Activated naive CD4-positive, alpha-beta T cell treated with anti-CD3 and anti-CD28 coated beads, Interleukin-2, amount 50 U/mL, for 16 hours (primary cell): ENCODE results near the gene HIPK2.
"Not testable (repeated sequence)": the region's sequence is repeated elsewhere in the genome, so short reads cannot be mapped to it uniquely, and the experiment has no call there.

Experiments
- DNase-seq: peaks from one replicate; pipeline ENCODE4 v3.0.0-alpha.2; 2020

The HIPK2 gene

DNA sequence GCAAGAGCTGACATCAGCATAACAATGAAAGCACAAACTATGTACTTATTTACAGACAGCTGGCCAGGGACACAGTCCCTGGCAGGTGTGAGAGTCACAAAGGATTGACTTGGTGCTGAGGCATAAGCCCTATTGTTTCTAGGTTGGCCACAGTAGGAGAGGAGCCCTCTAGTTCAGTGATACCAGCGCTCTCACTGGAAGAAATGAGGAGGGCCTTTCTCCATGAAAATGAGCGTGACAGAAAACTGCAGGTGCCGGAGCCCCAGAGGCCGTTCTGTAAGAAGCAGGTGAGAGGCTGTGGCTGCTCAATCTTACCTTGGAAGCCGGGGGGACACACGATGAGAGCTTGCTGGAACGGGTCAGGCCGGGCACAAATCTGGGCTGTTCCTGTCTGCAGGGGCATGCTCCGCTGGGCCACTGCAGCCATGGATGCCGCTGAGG, 163.8 kb downstream of the HIPK2 start:
- no peak for DNase-seq

GRCh38 chr7:139611556-139611955, 166.2 kb downstream of the HIPK2 start:
- not testable (repeated sequence) for DNase-seq

DNA sequence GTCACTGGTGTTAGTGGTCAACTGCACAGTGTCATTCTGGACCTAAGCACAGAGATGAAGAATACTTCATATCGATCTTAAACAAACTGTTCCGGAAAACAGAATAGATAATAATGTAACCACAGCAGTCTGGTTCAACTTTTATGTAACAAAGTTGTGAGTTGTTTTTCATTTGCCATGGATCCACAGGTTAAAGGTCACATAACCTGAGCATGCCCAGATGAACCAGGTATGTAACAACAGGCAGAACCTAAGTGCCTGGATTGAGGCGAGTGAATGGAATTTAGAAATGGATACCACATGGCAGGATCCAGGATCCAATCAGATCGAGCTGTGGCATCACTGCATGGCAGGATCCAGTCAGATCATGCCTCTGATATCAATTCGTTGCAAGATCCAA, 167.2 kb downstream of the HIPK2 start:
- DNase-seq = no peak

DNA sequence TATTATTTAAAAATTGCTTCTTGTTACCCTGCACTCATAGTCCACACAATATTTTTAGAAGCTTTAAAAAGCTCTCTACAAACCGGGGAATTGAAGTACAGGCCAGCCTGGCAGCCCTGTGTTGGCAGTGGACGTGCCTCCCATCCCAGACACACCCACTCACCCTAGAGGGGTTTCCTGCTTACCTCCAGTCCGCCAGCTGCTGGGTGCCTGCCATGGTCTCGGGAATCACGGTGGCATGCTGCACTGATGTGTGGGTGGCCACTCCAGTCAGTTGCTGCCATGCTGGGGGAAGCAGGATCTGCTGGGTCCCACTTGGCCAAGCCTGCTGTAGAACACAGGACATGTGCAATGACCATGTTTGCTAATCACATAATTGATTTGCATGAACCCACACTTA, 173.9 kb downstream of the HIPK2 start:
- no peak for DNase-seq

GRCh38 chr7:139603282-139603681, 174.5 kb downstream of the HIPK2 start:
- no peak for DNase-seq

DNA sequence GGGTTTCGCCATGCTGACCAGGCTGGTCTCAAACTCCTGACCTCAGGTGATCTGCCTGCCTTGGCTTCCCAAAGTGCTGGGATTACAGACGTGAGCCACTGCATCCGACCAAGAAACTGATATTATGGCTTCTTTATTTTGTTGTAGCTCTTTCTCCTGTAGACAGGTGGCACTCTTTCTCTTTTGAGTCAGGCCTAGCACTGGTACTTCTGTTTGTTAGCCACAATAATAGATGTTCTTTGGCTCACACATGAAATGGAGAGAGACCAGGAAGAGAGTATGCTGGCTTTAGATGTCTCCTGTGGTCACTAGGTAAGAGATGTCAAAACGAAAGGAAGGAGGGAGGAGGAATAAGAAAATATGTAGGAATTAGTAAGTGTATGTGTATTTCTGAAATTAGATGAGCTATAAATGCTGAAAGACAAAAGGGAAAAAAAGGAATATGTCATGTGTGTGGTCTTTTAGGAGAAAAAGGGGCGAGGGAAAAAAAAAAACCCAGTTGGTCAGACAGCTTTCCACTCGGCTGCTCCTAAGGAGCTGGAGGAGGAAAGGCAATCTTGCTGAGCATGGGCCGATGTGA, 175.6 kb downstream of the HIPK2 start:
- DNase-seq = no peak

GRCh38 chr7:139601176-139601575, 176.6 kb downstream of the HIPK2 start:
- DNase-seq = no peak

DNA sequence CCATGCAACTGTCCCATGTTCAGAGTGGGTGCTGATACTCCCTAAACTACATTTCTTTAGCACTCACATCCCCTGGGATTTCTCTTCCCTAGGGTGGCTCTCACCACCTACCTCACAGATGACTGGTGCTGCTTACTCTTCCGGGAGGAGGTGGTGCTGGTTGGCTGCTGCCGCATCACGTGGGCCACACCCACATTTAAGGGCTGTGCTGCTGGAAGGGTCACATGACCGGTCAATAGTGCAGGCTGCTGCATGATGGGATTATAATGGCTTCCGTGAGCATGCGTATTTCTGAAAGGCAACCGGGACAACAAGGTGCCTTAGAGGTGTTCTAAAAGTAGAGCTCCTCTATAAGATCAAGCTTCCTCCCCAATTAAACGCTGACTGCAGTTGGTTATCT, 177.5 kb downstream of the HIPK2 start:
- DNase-seq = no peak

DNA sequence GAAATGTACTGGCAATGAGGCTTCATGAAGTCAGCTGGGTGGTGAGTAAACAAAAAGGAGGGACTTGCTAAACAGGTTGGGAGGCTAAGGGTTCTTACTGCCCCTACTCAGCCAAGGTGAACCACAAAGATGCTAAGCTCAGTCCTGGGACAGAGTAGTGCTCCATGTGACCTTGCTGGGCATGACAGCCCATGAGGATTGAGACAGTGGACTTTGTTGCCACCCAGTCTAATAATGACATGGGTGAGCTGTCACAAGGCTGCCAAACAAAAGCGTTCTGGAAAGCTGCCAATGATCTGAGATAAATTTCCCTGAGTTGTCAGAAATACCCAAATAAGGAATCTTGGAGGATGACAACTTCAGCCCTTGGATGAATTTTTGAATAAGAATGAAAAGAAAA, 179.2 kb downstream of the HIPK2 start:
- no peak for DNase-seq

GRCh38 chr7:139597028-139597427, 180.8 kb downstream of the HIPK2 start:
- no peak for DNase-seq

DNA sequence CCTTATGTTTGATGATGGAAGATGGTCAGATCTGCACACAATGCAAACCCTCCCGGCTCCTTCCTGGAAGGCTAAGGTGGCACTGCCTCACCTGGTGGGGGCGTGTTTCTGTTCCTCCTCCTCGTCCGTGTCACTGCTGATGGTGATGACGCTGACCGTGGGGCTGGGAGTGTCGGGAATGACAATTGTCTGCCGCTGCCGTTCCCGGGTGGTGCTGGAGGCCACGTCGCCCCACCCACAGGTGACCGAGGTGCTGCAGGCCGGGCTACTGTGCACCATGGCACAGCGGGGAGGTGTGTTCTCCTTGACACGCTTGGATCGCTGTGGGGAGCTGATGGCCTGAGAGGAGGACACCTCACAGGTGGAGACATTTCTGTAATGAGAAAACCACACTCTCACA, 181.2 kb downstream of the HIPK2 start:
- DNase-seq = no peak

DNA sequence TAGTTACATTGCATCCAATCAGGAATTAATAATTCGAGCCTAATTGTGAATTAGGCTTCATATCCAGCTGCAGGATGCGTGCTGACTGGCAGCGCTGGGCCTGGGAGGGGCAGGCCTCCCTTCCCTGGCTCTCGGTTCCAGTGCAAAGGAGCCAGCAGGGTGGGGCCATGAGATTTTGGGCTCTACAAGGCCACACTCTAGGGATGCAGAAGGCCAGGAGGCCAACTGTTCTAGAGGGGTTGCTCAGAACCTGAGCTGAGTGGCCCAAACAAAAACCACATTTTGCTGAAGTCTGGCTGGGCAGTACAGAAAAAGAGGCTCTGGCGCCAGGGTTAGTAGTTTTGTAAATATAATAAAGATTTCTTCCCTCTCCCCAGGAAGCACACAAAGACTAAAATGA, 182.0 kb downstream of the HIPK2 start:
- DNase-seq = no peak

- no peak for DNase-seq
These were observed 182.8 kb downstream of the HIPK2 start for GRCh38 chr7:139594911-139595476.

DNA sequence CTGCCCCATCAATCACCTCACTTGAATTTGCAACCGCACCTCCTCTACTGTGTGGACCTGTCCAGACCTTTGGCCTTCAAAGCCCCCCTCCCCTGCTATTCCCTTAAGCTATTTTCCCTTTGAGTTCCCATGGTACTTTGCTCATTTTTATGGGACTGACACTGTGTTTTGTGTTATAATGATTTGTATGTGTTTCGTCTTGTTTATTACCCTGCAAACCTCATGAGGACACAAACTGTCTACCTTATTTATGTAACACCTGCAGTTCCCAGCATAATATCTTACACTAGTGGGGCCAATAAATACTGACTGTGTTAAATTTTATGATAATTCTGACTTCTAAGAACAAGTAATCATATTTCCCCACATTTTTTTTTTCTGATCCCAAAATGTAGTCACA, 183.7 kb downstream of the HIPK2 start:
- no peak for DNase-seq

DNA sequence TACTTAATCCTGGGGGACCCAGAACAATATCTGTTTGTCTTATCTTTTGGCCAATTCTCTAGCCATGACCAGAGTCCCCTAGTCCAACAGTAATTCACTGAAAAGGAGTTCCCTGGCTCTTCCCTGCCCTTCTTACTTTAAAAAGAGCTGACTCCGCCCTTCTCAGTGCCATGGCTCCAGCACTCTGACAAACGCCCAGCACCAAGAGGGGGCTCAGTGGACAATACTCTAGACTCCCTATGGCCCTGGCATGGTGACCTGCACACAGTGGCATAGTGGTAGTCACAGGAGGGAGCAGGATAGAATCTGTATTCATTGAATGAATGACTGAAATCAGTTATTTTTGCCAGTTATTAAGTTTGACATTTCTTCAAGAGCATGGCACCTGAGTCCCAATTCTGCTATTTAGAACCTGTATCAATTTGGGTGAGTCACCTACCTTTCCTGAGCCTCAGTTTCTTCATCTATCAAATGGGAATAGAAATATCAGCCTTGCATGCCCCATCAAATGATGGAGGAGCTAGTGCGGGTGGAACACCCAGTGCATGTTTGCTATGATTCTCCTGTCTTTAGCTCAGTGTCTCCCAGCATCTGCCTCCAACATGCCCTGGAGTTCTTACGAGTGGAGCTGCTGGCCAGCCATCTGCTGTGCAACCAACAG, 184.9 kb downstream of the HIPK2 start:
- no peak for DNase-seq

GRCh38 chr7:139591550-139592195, 186.1 kb downstream of the HIPK2 start:
- DNase-seq = no peak

DNA sequence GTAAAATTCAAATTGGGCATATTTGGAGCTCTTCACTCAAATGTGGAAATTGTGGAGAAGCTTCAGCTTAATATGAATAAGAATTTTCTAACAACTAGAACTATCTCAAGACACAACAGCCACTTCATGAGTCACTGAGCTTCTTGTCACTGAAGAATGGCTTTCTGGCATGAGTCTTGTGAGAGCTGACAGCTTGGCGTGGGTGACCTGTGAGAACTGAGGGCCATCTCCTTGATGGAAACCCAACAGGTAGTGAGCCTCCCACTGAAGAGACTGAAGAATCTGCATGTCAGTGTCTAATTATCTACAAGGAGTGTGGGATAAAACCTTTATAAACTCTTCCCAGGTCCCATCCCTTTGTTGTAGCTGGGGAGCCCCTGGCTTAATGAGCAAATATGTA, 188.3 kb downstream of the HIPK2 start:
- no peak for DNase-seq

GRCh38 chr7:139588632-139589031, 189.2 kb downstream of the HIPK2 start:
- DNase-seq = no peak

- no peak for DNase-seq
These were observed 190.3 kb downstream of the HIPK2 start for GRCh38 chr7:139587535-139587934.

DNA sequence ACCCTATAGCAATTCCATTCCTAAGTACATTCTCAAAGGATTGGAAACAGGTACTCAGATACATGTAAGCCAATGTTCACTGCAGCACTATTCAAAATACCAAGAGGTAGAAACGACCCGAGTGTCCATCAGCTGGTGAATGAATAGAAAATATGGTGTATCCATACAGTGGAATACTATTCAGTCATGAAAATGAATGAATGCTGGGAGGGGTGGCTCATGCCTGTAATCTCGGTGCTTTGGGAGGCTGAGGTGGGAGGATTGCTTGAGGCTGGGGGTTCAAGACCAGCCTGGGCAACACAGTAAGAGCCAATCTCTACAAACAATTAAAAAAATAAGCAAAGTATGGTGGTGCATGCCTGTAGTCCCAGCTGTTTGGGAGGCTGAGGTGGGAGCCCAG, 191.5 kb downstream of the HIPK2 start:
- no peak for DNase-seq

GRCh38 chr7:139585042-139585441, 192.8 kb downstream of the HIPK2 start:
- DNase-seq = no peak

DNA sequence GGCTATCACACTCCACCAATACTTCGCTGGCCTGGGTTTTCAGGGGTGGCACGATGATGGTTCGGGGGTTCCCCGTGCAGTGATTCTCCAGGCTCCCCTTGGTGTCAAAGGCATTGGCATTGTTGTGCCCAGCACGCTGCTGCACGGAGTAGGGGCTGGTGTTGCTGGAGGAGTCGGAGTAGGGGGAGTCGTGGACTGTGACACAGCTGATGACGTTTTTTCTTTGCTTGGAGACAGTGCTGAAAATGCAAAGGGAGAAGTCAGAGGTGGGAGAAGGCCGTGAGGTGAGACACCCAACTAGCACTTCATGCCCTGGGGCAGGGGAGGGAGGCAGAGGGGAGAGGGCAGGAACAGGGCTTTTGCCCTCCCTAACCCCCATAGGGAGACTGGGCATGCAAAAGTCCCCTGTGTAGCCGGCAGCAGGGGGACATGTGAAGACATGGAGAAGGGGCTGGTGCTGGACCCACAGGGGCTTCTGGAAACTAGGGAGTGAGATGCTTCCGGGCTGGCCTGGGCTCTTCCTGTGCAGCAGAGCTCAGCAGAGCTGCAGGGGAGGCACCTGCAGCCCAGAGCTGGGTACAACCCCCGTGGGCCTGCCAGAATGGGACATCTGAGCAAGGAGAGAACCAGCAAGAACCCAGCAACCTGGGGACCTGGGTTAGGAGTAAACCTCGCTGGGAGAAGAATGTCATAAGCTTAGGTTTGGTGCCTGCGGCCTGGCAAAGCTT, 193.8 kb downstream of the HIPK2 start:
- DNase-seq = no peak

GRCh38 chr7:139582671-139583155, 195.1 kb downstream of the HIPK2 start:
- DNase-seq = no peak
